Gastroesophageal sphincter (tissue), 4 donors: Measurements from ENCODE around the gene HIGD1A. TPM values are rescaled to one million over a fixed set of nuclear protein-coding genes. Genes with fewer than 3 reads are reported as not detected.

Source experiments
- ATAC-seq: fragments of 150-250 bp; one replicate; pipeline ENCODE4 v1.9.1; 2016; ENCODE audit warnings: mild to moderate bottlenecking, moderate library complexity
- H3K27ac ChIP-seq, 4 donors: fragments of 200-600 bp; sonication (generic) in 3 of 4; 1 replicate in 3 of 4; 2 replicates in 1 of 4; pipeline ENCODE4 v1.5.1; 2016 to 2019
- H3K27me3 ChIP-seq: fragments of 200-600 bp; sonication (generic); one replicate; pipeline ENCODE4 v1.5.1; 2019
- H3K36me3 ChIP-seq, 2 donors: fragments of 200-600 bp; sonication (generic); one replicate each; pipeline ENCODE4 v1.5.1; 2019; ENCODE audit warnings: control low read depth in 1 of 2
- H3K4me1 ChIP-seq, 3 donors: fragments of 200-600 bp; sonication (generic); 1 replicate in 2 of 3; 2 replicates in 1 of 3; pipeline ENCODE4 v1.5.1; 2016 to 2019; ENCODE audit warnings: control low read depth in 2 of 3
- H3K4me3 ChIP-seq, 2 donors: fragments of 200-600 bp; sonication (generic); one replicate each; pipeline ENCODE4 v1.5.1; 2019; ENCODE audit warnings: mild to moderate bottlenecking in 1 of 2, moderate library complexity in 1 of 2
- H3K9me3 ChIP-seq, 3 donors: fragments of 200-600 bp; sonication (generic); one replicate each; pipeline ENCODE4 v1.5.1; 2017 to 2019; ENCODE audit warnings: control low read depth in 2 of 3
- EP300 ChIP-seq: sonication (generic); formaldehyde crosslinking; IDR thresholded peaks from one replicate; pipeline ENCODE4 v1.6.1; 2017; ENCODE audit warnings: antibody characterized with exemption, mild to moderate bottlenecking
- POLR2A ChIP-seq, 2 donors: fragments of 450-650 bp; IDR thresholded peaks; one replicate each; pipeline ENCODE4 v1.6.1; 2017; ENCODE audit warnings: antibody characterized with exemption in 2 of 2, mild to moderate bottlenecking in 2 of 2, moderate library complexity in 1 of 2
- POLR2AphosphoS5 ChIP-seq: sonication (generic); formaldehyde crosslinking; IDR thresholded peaks from one replicate; pipeline ENCODE4 v1.6.1; 2017; ENCODE audit warnings: antibody characterized with exemption
- WGBS, 2 donors: methylation state at CpG; one replicate each; pipeline ENCODE4 v1.1.5; 2018; ENCODE audit warnings: low coverage in 1 of 2; 5-methylcytosine and 5-hydroxymethylcytosine counted together
- total RNA-seq, 4 donors: library from RNA; depleted of rRNA; stranded (reverse); fragments of >200 nt; gene quantifications; one replicate each; pipeline ENCODE4 v1.1.0, GENCODE V29; 2016
- TF ChIP-seq, protein P1 (sequence below), 4 experiments: fragments of 200-600 bp in 2 of 4; fragments of 450-650 bp in 2 of 4; sonication (generic) in 1 of 4; IDR thresholded peaks; one replicate each; pipeline ENCODE4 v1.5.1; 2017 to 2019; ENCODE audit warnings: antibody characterized with exemption in 4 of 4, mild to moderate bottlenecking in 2 of 4, moderate library complexity in 2 of 4

Gene HIGD1A
- total RNA-seq, 4 donors from 2014 or later = 173 to 657 (median 393) TPM

DNA sequence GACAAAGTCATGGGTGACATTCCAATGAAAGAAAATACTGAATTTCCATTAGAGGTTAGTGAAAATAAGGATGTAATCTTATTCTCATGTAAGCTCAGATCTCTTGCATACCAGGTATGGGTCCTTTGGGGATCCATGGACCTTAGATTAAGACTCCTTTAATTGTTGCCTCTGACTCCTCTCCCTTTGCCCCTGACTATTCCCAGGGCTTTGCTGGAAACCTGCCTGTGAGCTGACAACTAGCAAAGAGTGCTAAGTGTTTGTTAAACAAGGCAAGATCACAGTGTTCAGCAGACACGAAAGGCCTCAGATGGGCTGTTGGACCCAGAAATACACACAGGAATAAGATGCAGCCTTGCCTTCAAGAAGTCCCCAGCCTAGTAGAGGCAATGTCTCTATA, 37.0 kb upstream of the HIGD1A start:
- Histone ChIP-seq H3K36me3 (no peaks in the 10 kb centered on the region), H3K4me1 (peaks cover 16 to 74% (median 32%) of the 10 kb centered on the region in 3 donors), H3K27me3 (no peaks in the 10 kb centered on the region), H3K27ac (peak overlapping the region in 3 of 4 donors; percentile 28 to 79 (median 51)), H3K4me3 (no peak overlapping the region), H3K9me3 (no peaks in the 10 kb centered on the region)
- WGBS, 2 donors = 43% methylated on average over 1 of the region's 1 CpG; no CpG with 5 or more reads in 1 of the 2 donors
- ATAC-seq = no peak
- TF ChIP-seq EP300 (no peak), POLR2A (IDR thresholded peaks at IDR 0.05) (no peak), POLR2AphosphoS5 (no peak)
- TF ChIP-seq, protein P1, sequence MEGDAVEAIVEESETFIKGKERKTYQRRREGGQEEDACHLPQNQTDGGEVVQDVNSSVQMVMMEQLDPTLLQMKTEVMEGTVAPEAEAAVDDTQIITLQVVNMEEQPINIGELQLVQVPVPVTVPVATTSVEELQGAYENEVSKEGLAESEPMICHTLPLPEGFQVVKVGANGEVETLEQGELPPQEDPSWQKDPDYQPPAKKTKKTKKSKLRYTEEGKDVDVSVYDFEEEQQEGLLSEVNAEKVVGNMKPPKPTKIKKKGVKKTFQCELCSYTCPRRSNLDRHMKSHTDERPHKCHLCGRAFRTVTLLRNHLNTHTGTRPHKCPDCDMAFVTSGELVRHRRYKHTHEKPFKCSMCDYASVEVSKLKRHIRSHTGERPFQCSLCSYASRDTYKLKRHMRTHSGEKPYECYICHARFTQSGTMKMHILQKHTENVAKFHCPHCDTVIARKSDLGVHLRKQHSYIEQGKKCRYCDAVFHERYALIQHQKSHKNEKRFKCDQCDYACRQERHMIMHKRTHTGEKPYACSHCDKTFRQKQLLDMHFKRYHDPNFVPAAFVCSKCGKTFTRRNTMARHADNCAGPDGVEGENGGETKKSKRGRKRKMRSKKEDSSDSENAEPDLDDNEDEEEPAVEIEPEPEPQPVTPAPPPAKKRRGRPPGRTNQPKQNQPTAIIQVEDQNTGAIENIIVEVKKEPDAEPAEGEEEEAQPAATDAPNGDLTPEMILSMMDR (IDR thresholded peaks at IDR 0.05) = no peak

DNA sequence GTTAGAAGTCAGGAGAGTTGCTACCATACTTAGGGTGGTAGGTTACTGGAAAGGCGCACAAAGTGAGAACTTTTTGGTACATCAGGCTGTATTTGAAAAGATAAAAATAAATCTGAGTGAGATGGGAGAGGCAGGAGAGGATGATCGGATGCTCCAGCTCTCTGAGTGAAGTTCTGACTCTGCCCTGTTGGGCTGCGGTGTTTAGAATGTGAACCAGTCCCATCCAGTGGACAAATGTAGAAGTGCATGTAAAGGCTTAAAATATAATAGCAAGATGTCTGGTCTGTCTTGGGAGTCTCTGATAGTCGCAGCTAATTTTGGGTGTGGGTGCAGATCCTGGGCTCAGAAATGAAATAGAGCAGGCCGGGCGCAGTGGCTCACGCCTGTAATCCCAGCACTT, 35.3 kb upstream of the HIGD1A start:
- Histone ChIP-seq H3K36me3 (no peaks in the 10 kb centered on the region), H3K4me3 (no peak overlapping the region)
- 20 to 29% methylated on average over 5 to 7 of the region's 7 CpGs for WGBS, 2 donors

DNA sequence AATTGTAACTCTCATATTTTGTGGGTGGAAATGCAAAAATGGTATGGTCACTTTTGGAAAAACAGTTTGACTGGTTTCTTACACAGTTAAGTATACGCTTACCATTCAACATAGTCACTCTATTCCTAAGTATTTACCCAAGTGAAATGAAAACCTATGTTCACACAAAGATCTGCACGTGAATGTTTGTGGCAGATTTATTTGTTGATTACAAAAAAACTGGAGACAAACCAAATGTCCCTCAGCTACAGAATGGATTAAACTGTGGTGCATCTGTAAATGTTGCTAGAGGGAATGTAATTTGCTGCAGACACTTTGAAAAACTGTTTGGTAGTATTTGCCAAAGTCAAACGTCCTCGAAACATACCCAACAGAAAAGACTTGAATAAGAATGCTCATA, 34.3 kb upstream of the HIGD1A start:
- H3K9me3 ChIP-seq = no peaks in the 10 kb centered on the region
- no peak for ATAC-seq
- no peak overlapping the region for H3K4me3 ChIP-seq
- H3K27ac ChIP-seq = no peak overlapping the region
- H3K27me3 ChIP-seq = no peaks in the 10 kb centered on the region
- 77 to 81% methylated on average over 4 of the region's 4 CpGs for WGBS, 2 donors
- TF ChIP-seq, protein P1 (IDR thresholded peaks at IDR 0.05) = no peak
- no peak for TF ChIP-seq POLR2AphosphoS5
- no peak for TF ChIP-seq EP300
- TF ChIP-seq POLR2A (IDR thresholded peaks at IDR 0.05) = no peak
- peaks cover 11 to 46% (median 18%) of the 10 kb centered on the region in 3 donors for H3K4me1 ChIP-seq
- H3K36me3 ChIP-seq = no peaks in the 10 kb centered on the region

More for the DNA sequence above, 35.3 kb upstream of the HIGD1A start:
- peaks cover 11 to 57% (median 29%) of the 10 kb centered on the region in 3 donors for H3K4me1 ChIP-seq
- no peak overlapping the region for H3K27ac ChIP-seq
- ATAC-seq = peak; percentile 72
- H3K27me3 ChIP-seq = no peaks in the 10 kb centered on the region
- TF ChIP-seq, protein P1 (IDR thresholded peaks at IDR 0.05) = peak; percentile 75 to 96 (median 86)
- TF ChIP-seq EP300 (no peak), POLR2AphosphoS5 (no peak), POLR2A (IDR thresholded peaks at IDR 0.05) (no peak)
- H3K9me3 ChIP-seq = no peaks in the 10 kb centered on the region

DNA sequence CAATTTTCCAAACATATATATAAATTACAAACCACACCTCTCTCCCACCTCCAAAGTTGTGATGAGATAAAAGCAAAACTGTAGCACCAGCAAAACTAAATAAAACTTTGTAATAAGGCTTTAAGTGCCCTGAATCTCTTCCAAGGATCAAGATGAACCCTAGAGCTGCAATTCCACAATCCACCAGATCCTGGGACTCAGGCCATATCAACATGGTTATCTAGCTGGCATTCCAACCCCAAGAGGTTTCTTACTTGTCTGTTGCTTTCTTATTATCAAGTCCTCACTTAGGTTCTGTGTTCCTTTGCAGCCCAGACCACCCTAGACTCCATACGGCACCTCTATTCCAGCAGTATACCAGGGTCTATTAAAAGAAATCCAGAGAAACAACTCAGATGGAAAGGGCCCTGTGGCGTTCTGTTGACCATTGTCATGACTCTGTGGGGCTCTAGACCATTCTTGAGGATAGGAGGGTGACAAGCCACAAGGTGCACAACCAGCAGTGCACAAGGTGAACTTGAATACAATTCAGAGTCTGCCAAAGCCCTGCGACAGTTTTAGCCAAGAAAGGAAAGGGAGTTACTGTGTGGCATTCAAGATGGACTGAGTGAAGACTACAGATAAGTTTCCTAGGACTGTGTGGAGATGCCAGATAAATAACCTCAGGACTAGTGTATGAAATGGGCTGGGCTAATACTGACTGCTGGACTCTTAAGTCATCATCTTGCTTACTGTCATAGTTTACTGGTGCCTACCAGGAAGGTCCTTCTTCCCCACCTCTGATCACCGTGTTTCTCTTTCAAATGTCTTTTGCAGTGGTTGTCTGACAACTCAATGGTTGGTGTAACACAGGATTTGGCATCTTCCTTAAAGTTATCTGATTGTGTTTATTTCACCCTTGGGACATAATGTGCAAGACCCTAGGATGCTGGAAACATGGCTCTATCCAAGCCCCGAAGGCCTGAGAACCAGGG, 32.1 kb upstream of the HIGD1A start:
- no peak for ATAC-seq
- 90 to 95% methylated on average over 2 to 4 of the region's 5 CpGs for WGBS, 2 donors
- Histone ChIP-seq H3K4me1 (peaks cover 1 to 26% (median 2%) of the 10 kb centered on the region in 3 donors), H3K27me3 (no peaks in the 10 kb centered on the region), H3K9me3 (no peaks in the 10 kb centered on the region), H3K27ac (no peak overlapping the region), H3K4me3 (no peak overlapping the region), H3K36me3 (no peaks in the 10 kb centered on the region)
- TF ChIP-seq, protein P1 (IDR thresholded peaks at IDR 0.05) = no peak
- TF ChIP-seq EP300 (no peak), POLR2A (IDR thresholded peaks at IDR 0.05) (no peak), POLR2AphosphoS5 (no peak)
